Naive thymus-derived CD4-positive, alpha-beta T cell (primary cell): ENCODE data around the gene TAAR1. TPM values are rescaled to one million over a fixed set of nuclear protein-coding genes. Genes with fewer than 3 reads are reported as not detected.

Source experiments
- ATAC-seq: fragments of 150-1000 bp; cut with Tn5 transposase; 2 replicates; pipeline ENCODE4 v1.10.0; 2021; ENCODE audit warnings: mild to moderate bottlenecking, moderate library complexity
- CTCF ChIA-PET: fragments of 350-600 bp; sonication (Branson Sonifier 250); formaldehyde crosslinking; loops from one replicate; lab custom pipeline; 2021; ENCODE audit warnings: antibody characterized with exemption; lab: Charles Lee
- POLR2A ChIA-PET: fragments of 350-600 bp; sonication (Branson Sonifier 250); formaldehyde crosslinking; loops from one replicate; lab custom pipeline; 2021; ENCODE audit warnings: antibody characterized with exemption, inconsistent platforms; lab: Charles Lee
- DNase-seq, 9 donors: peaks; one replicate each; pipeline versions ENCODE4 v3.0.0 to v3.0.0-alpha.2; 2020 to 2022; ENCODE audit warnings: mixed read lengths in 1 of 9
- H3K27ac ChIP-seq: one replicate; pipeline ENCODE4 v1.7.0; 2013; ENCODE audit warnings: mild to moderate bottlenecking, low read depth, low read length, moderate library complexity
- H3K27me3 ChIP-seq, 2 donors: one replicate each; pipeline ENCODE4 v1.7.0; 2013; ENCODE audit warnings: low read length in 2 of 2, mild to moderate bottlenecking in 2 of 2, moderate library complexity in 2 of 2; ENCODE audit not compliant: control insufficient read depth in 2 of 2, insufficient read depth in 2 of 2
- H3K36me3 ChIP-seq, 3 experiments: 1 replicate in 2 of 3; 2 replicates in 1 of 3; pipeline ENCODE4 v1.7.0; 2013; ENCODE audit warnings: low read length in 3 of 3, mild to moderate bottlenecking in 3 of 3, moderate library complexity in 1 of 3; ENCODE audit not compliant: insufficient read depth in 3 of 3, control insufficient read depth in 2 of 3
- H3K4me1 ChIP-seq, 2 donors: one replicate each; pipeline ENCODE4 v1.7.0; 2013; ENCODE audit warnings: low read length in 2 of 2, mild to moderate bottlenecking in 2 of 2, moderate library complexity in 1 of 2; ENCODE audit not compliant: control insufficient read depth in 2 of 2, insufficient read depth in 2 of 2
- H3K4me3 ChIP-seq: 2 replicates; pipeline ENCODE4 v1.7.0; 2013; ENCODE audit warnings: mild to moderate bottlenecking, low read length
- H3K9me3 ChIP-seq, 3 experiments: 1 replicate in 2 of 3; 2 replicates in 1 of 3; pipeline ENCODE4 v1.7.0; 2013; ENCODE audit warnings: low read length in 3 of 3; ENCODE audit not compliant: control insufficient read depth in 2 of 3
- H3K27ac Mint-ChIP-seq, 9 donors: one replicate each; pipeline ENCODE4 v1.8.0; 2020 to 2022; ENCODE audit warnings: mixed read lengths in 9 of 9, mild to moderate bottlenecking in 8 of 9, moderate library complexity in 5 of 9, inconsistent platforms in 2 of 9
- H3K27me3 Mint-ChIP-seq, 5 donors: one replicate each; pipeline ENCODE4 v1.8.0; 2021 to 2022; ENCODE audit warnings: mixed read lengths in 5 of 5, mild to moderate bottlenecking in 1 of 5
- H3K36me3 Mint-ChIP-seq, 5 donors: one replicate each; pipeline ENCODE4 v1.8.0; 2020 to 2022; ENCODE audit warnings: mixed read lengths in 5 of 5, mild to moderate bottlenecking in 3 of 5, inconsistent platforms in 1 of 5
- H3K4me1 Mint-ChIP-seq, 7 donors: one replicate each; pipeline ENCODE4 v1.8.0; 2020 to 2022; ENCODE audit warnings: mixed read lengths in 7 of 7, mild to moderate bottlenecking in 3 of 7, inconsistent platforms in 1 of 7
- H3K4me3 Mint-ChIP-seq, 10 donors: one replicate each; pipeline ENCODE4 v1.8.0; 2020 to 2022; ENCODE audit warnings: mild to moderate bottlenecking in 10 of 10, mixed read lengths in 10 of 10, moderate library complexity in 6 of 10, inconsistent platforms in 2 of 10
- H3K9me3 Mint-ChIP-seq, 11 donors: one replicate each; pipeline ENCODE4 v1.8.0; 2020 to 2022; ENCODE audit warnings: mixed read lengths in 11 of 11, mild to moderate bottlenecking in 4 of 11, inconsistent platforms in 1 of 11, moderate library complexity in 1 of 11
- intact Hi-C, 2 donors: fragments of 100-400 bp; cut with micrococcal nuclease; formaldehyde crosslinking; loops; one replicate each; pipeline ENCODE4 v1.15.1; 2023
- polyA plus RNA-seq, 2 donors: library from polyadenylated mRNA; unstranded; fragments of 300-500 nt; fragmentation: Illumina TruSeq; gene quantifications; one replicate each; pipeline ENCODE4 v1.2.3, GENCODE V29; 2021
- total RNA-seq, 6 experiments: library from RNA in 5 of 6; stranded (reverse) in 5 of 6; gene quantifications; 1 replicate in 5 of 6; 2 replicates in 1 of 6; pipeline ENCODE4 v1.2.3 and lab custom pipeline; 2021 to 2026

Gene TAAR1
- total and polyA plus RNA-seq, 7 experiments from 2014 or later: not detected

DNA sequence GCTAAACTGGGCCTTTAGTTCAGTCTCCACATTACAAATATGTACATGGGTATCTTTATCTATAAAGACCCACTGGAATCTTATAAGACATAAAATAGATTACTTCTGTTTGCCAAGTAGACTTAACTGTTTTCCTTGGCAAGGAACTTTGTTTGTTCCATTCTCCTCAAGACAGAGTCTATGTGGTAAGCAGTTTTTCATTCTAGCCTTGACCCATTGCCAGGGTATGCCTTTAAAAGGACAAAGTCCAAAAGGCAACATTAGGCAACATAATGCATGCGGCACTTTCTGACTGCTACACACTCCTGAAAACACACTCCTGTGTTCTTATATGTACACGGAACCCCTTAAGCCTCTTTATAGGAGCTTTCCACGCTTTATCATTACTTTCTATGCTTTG, 34.5 kb upstream of the TAAR1 start:
- no peak overlapping the region for H3K4me3 Mint-ChIP-seq
- peaks cover 0 to 3% (median 0%) of the 10 kb centered on the region in 7 donors for H3K4me1 Mint-ChIP-seq
- ChIA-PET POLR2A (no interaction called here), CTCF (interaction anchor here (0.8 kb wide), 1 partner anchor 55 kb away, joined by 3 read pairs; no protein-coding TSS in a partner anchor)
- Histone ChIP-seq H3K27me3 (no peaks in the 10 kb centered on the region), H3K4me3 (no peak overlapping the region), H3K4me1 (no peaks in the 10 kb centered on the region), H3K27ac (no peak overlapping the region), H3K36me3 (no peaks in the 10 kb centered on the region), H3K9me3 (peaks cover 0 to 5% (median 0%) of the 10 kb centered on the region in 3 experiments)
- peaks cover 25 to 32% (median 28%) of the 10 kb centered on the region in 5 donors for H3K27me3 Mint-ChIP-seq
- no peak overlapping the region for H3K27ac Mint-ChIP-seq
- peaks cover 8 to 26% (median 11%) of the 10 kb centered on the region in 11 donors for H3K9me3 Mint-ChIP-seq
- intact Hi-C loops: no loop called here
- DNase-seq: no peak
- peaks cover 0 to 9% (median 4%) of the 10 kb centered on the region in 5 donors for H3K36me3 Mint-ChIP-seq
- ATAC-seq: no peak

DNA sequence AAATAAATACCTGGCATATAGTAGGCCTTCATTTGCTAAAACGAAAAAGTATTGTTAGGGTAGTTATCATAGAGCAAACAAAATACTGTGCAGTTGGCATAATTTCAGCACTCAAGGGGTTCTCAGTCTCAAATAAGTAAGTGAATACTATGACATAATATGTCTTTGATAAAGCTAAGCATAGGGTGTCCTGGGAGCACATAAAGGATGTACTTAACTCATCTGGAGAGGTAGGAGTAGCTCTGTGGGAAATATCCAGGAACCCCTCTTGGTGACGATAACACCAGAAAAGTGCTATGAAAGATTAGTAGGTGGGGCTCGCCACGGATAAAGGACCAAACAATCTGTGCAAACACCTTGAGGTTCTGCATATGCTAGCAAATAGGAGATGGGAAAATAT, 31.7 kb upstream of the TAAR1 start:
- no peak overlapping the region for H3K4me3 ChIP-seq
- intact Hi-C loops: no loop called here
- H3K36me3 ChIP-seq: no peaks in the 10 kb centered on the region
- ATAC-seq (no peak), DNase-seq (no peak)
- peaks cover 38 to 50% (median 40%) of the 10 kb centered on the region in 5 donors for H3K27me3 Mint-ChIP-seq
- no peak overlapping the region for H3K4me3 Mint-ChIP-seq
- peaks cover 0 to 4% of the 10 kb centered on the region in 2 donors for H3K27me3 ChIP-seq
- CTCF ChIA-PET: no interaction called here
- H3K9me3 ChIP-seq: peaks cover 0 to 2% (median 0%) of the 10 kb centered on the region in 3 experiments
- no peak overlapping the region for H3K27ac Mint-ChIP-seq
- H3K27ac ChIP-seq: no peak overlapping the region
- H3K36me3 Mint-ChIP-seq: peaks cover 0 to 3% (median 2%) of the 10 kb centered on the region in 5 donors
- H3K4me1 ChIP-seq: no peaks in the 10 kb centered on the region
- H3K4me1 Mint-ChIP-seq: peaks cover 0 to under 1% (median 0%) of the 10 kb centered on the region in 7 donors
- H3K9me3 Mint-ChIP-seq: peaks cover 1 to 12% (median 6%) of the 10 kb centered on the region in 11 donors
- POLR2A ChIA-PET: no interaction called here

GRCh38 chr6:132687306-132687705, 28.3 kb upstream of the TAAR1 start:
- ChIA-PET POLR2A (no interaction called here), CTCF (no interaction called here)
- intact Hi-C loops: no loop called here
- Mint-ChIP-seq H3K27ac (no peak overlapping the region), H3K4me3 (no peak overlapping the region), H3K27me3 (peaks cover 33 to 48% (median 43%) of the 10 kb centered on the region in 5 donors), H3K36me3 (peaks cover 0 to 3% (median 0%) of the 10 kb centered on the region in 5 donors), H3K9me3 (peaks cover 0 to 5% (median 0%) of the 10 kb centered on the region in 11 donors), H3K4me1 (no peaks in the 10 kb centered on the region)
- no peaks in the 10 kb centered on the region for H3K4me1 ChIP-seq
- peaks cover 0 to 4% of the 10 kb centered on the region in 2 donors for H3K27me3 ChIP-seq
- no peak overlapping the region for H3K27ac ChIP-seq
- DNase-seq (no peak), ATAC-seq (no peak)
- no peaks in the 10 kb centered on the region for H3K36me3 ChIP-seq
- H3K4me3 ChIP-seq: no peak overlapping the region
- H3K9me3 ChIP-seq: no peaks in the 10 kb centered on the region

GRCh38 chr6:132686531-132686930, 27.5 kb upstream of the TAAR1 start:
- ChIA-PET POLR2A (no interaction called here), CTCF (no interaction called here)
- Histone ChIP-seq H3K4me1 (no peaks in the 10 kb centered on the region), H3K36me3 (no peaks in the 10 kb centered on the region), H3K9me3 (no peaks in the 10 kb centered on the region), H3K27me3 (peaks cover 0 to 4% of the 10 kb centered on the region in 2 donors), H3K27ac (no peak overlapping the region), H3K4me3 (no peak overlapping the region)
- H3K27ac Mint-ChIP-seq: no peak overlapping the region
- peaks cover 30 to 48% (median 40%) of the 10 kb centered on the region in 5 donors for H3K27me3 Mint-ChIP-seq
- intact Hi-C loops: no loop called here
- H3K9me3 Mint-ChIP-seq: peaks cover 0 to 5% (median 0%) of the 10 kb centered on the region in 11 donors
- peaks cover 0 to 3% (median 0%) of the 10 kb centered on the region in 5 donors for H3K36me3 Mint-ChIP-seq
- ATAC-seq (no peak), DNase-seq (no peak)
- no peaks in the 10 kb centered on the region for H3K4me1 Mint-ChIP-seq
- H3K4me3 Mint-ChIP-seq: no peak overlapping the region

DNA sequence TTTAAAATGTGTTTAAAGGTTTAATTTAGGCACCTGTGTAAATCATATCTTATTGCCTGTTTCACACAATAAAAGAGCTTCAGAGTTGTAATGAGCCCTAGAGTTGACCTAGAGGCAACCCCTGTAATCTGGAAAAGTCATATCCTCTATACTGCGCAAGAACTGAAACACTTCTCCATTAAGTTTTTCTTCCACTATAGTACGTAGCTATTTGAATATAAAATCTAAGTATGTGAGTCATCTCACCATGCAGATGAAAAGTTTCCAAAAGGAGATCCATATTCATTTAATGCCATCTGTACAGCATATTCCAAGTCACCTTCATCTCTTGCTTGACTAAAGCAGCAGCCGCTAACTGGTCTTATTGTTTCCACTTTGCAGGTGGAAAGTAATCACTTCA, 26.0 kb upstream of the TAAR1 start:
- no peak overlapping the region for H3K27ac ChIP-seq
- POLR2A ChIA-PET: no interaction called here
- ATAC-seq: peak; percentile 60
- no peaks in the 10 kb centered on the region for H3K4me1 Mint-ChIP-seq
- CTCF ChIA-PET: no interaction called here
- H3K4me3 Mint-ChIP-seq: no peak overlapping the region
- H3K9me3 Mint-ChIP-seq: peaks cover 0 to 5% (median 0%) of the 10 kb centered on the region in 11 donors
- intact Hi-C loops: no loop called here
- no peak overlapping the region for H3K27ac Mint-ChIP-seq
- H3K9me3 ChIP-seq: no peaks in the 10 kb centered on the region
- no peaks in the 10 kb centered on the region for H3K36me3 Mint-ChIP-seq
- H3K4me1 ChIP-seq: no peaks in the 10 kb centered on the region
- no peak for DNase-seq
- H3K4me3 ChIP-seq: no peak overlapping the region
- no peaks in the 10 kb centered on the region for H3K36me3 ChIP-seq
- H3K27me3 Mint-ChIP-seq: peaks cover 17 to 39% (median 30%) of the 10 kb centered on the region in 5 donors
- peaks cover 0 to 4% of the 10 kb centered on the region in 2 donors for H3K27me3 ChIP-seq

GRCh38 chr6:132684272-132684671, 25.3 kb upstream of the TAAR1 start:
- no peaks in the 10 kb centered on the region for H3K36me3 Mint-ChIP-seq
- Histone ChIP-seq H3K9me3 (no peaks in the 10 kb centered on the region), H3K36me3 (no peaks in the 10 kb centered on the region), H3K4me3 (no peak overlapping the region), H3K27ac (no peak overlapping the region), H3K27me3 (peaks cover 0 to 4% of the 10 kb centered on the region in 2 donors), H3K4me1 (no peaks in the 10 kb centered on the region)
- no peak overlapping the region for H3K4me3 Mint-ChIP-seq
- H3K9me3 Mint-ChIP-seq: peaks cover 0 to 5% (median 0%) of the 10 kb centered on the region in 11 donors
- H3K27me3 Mint-ChIP-seq: peaks cover 10 to 35% (median 23%) of the 10 kb centered on the region in 5 donors
- ATAC-seq (no peak), DNase-seq (no peak)
- intact Hi-C loops: no loop called here
- CTCF ChIA-PET: no interaction called here
- POLR2A ChIA-PET: no interaction called here
- no peak overlapping the region for H3K27ac Mint-ChIP-seq
- no peaks in the 10 kb centered on the region for H3K4me1 Mint-ChIP-seq

DNA sequence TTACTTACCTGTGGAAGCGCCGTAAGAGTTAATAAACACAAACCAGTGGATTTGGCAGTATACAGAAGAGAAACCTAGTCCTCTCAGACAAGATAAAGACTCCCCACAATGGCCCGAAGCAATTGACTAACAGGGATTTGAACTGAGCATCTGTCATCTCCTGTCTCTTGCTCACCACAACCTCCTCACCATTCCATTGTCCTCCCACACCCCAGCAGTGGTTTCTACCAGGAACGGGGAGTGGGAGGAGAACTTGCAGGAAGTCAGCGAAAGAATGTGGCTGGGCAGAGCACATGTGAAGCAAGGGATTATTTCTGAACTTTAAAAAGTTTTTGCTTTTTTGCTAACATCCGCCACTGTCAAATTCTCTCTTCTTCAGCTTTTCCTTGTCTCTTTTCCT, 24.6 kb upstream of the TAAR1 start:
- ChIA-PET CTCF (no interaction called here), POLR2A (no interaction called here)
- Histone ChIP-seq H3K27me3 (peaks cover 0 to 4% of the 10 kb centered on the region in 2 donors), H3K4me3 (no peak overlapping the region), H3K4me1 (no peaks in the 10 kb centered on the region), H3K36me3 (no peaks in the 10 kb centered on the region), H3K9me3 (no peaks in the 10 kb centered on the region), H3K27ac (no peak overlapping the region)
- Mint-ChIP-seq H3K27me3 (peaks cover 12 to 34% (median 21%) of the 10 kb centered on the region in 5 donors), H3K4me1 (peaks cover 0 to 4% (median 0%) of the 10 kb centered on the region in 7 donors), H3K27ac (no peak overlapping the region), H3K4me3 (no peak overlapping the region), H3K36me3 (no peaks in the 10 kb centered on the region), H3K9me3 (peaks cover 0 to 5% (median 0%) of the 10 kb centered on the region in 11 donors)
- no peak for ATAC-seq
- intact Hi-C loops: no loop called here
- no peak for DNase-seq
